ENCODE measurements around the gene CCDC188.

The CCDC188 gene

GRCh38 chr22:20116376-20116950, 34.4 kb downstream of the CCDC188 start:
- no peaks in the 10 kb centered on the region for H3K9me3 ChIP-seq
- H3K4me1 ChIP-seq, result peaks cover 54% of the 10 kb centered on the region
- TF ChIP-seq Cebpa-rat (IDR thresholded peaks at IDR 0.05), result no peak
- H3K4me2 ChIP-seq, result peak overlapping the region; percentile 97
- H4K20me1 ChIP-seq, result peaks cover 73% of the 10 kb centered on the region
- H3K27ac ChIP-seq, result peak overlapping the region; percentile 98
- H3K27me3 ChIP-seq, result no peaks in the 10 kb centered on the region
- H3K9ac ChIP-seq, result peak overlapping the region; percentile 97
- peaks cover 77% of the 10 kb centered on the region for H3K36me3 ChIP-seq
- peak overlapping the region; percentile 98 for H3K4me3 ChIP-seq

GRCh38 chr22:20115691-20116375, 35.0 kb downstream of the CCDC188 start, which contains the start of gene RANBP1:
Gene RANBP1 (plus strand): TSS chr22:20116104. CDS start chr22:20116185, 81 bp downstream.
- Histone ChIP-seq H3K4me1 (peaks cover 54% of the 10 kb centered on the region), H3K9me3 (no peaks in the 10 kb centered on the region), H3K4me2 (peak within 1 kb of the TSS; percentile 97), H3K36me3 (peaks cover 77% of the 10 kb centered on the region), H3K4me3 (peak within 1 kb of the TSS; percentile 98), H3K27me3 (no peaks in the 10 kb centered on the region), H3K27ac (peak within 1 kb of the TSS; percentile 98), H3K9ac (peak within 1 kb of the TSS; percentile 97), H4K20me1 (peaks cover 72% of the 10 kb centered on the region)
- TF ChIP-seq Cebpa-rat (IDR thresholded peaks at IDR 0.05), result no peak

GRCh38 chr22:20114506-20115475, 36.1 kb downstream of the CCDC188 start:
- peak overlapping the region; percentile 97 for H3K4me2 ChIP-seq
- H3K27ac ChIP-seq, result 0 out of 2 replicates have a peak overlapping the region, but pooled peaks have one; percentile 4
- H3K27me3 ChIP-seq, result no peaks in the 10 kb centered on the region
- H3K4me3 ChIP-seq, result no peak overlapping the region
- peaks cover 77% of the 10 kb centered on the region for H3K36me3 ChIP-seq
- TF ChIP-seq Cebpa-rat (IDR thresholded peaks at IDR 0.05), result no peak
- H3K4me1 ChIP-seq, result peaks cover 45% of the 10 kb centered on the region
- no peaks in the 10 kb centered on the region for H3K9me3 ChIP-seq
- peaks cover 72% of the 10 kb centered on the region for H4K20me1 ChIP-seq
- 0 out of 2 replicates have a peak overlapping the region, but pooled peaks have one; percentile 97 for H3K9ac ChIP-seq

- Histone ChIP-seq H3K27ac (no peak overlapping the region), H4K20me1 (peaks cover 72% of the 10 kb centered on the region), H3K9ac (0 out of 2 replicates have a peak overlapping the region, but pooled peaks have one; percentile 15), H3K4me1 (peaks cover 34% of the 10 kb centered on the region), H3K36me3 (peaks cover 77% of the 10 kb centered on the region), H3K27me3 (no peaks in the 10 kb centered on the region), H3K4me3 (no peak overlapping the region), H3K4me2 (no peak overlapping the region), H3K9me3 (no peaks in the 10 kb centered on the region)
- TF ChIP-seq Cebpa-rat (IDR thresholded peaks at IDR 0.05), result no peak
Measured at GRCh38 chr22:20113551-20114310, 37.1 kb downstream of the CCDC188 start.

- peak overlapping the region; percentile 64; the same call in 1 of the 2 replicates for H3K27ac ChIP-seq
- no peak for TF ChIP-seq Cebpa-rat (IDR thresholded peaks at IDR 0.05)
- peaks cover 73% of the 10 kb centered on the region for H4K20me1 ChIP-seq
- H3K36me3 ChIP-seq, result peaks cover 83% of the 10 kb centered on the region
- H3K4me3 ChIP-seq, result no peak overlapping the region
- peaks cover 30% of the 10 kb centered on the region for H3K4me1 ChIP-seq
- no peaks in the 10 kb centered on the region for H3K27me3 ChIP-seq
- H3K9me3 ChIP-seq, result no peaks in the 10 kb centered on the region
- no peak overlapping the region for H3K4me2 ChIP-seq
- peak overlapping the region; percentile 54 for H3K9ac ChIP-seq
Measured at GRCh38 chr22:20112623-20113511, 38.0 kb downstream of the CCDC188 start.

- H3K4me3 ChIP-seq, result no peak overlapping the region
- H3K27me3 ChIP-seq, result no peaks in the 10 kb centered on the region
- H3K36me3 ChIP-seq, result peaks cover 92% of the 10 kb centered on the region
- no peak for TF ChIP-seq Cebpa-rat (IDR thresholded peaks at IDR 0.05)
- H3K9ac ChIP-seq, result peak overlapping the region; percentile 54
- peak overlapping the region; percentile 43 for H3K4me2 ChIP-seq
- no peaks in the 10 kb centered on the region for H3K9me3 ChIP-seq
- peaks cover 80% of the 10 kb centered on the region for H4K20me1 ChIP-seq
- peaks cover 30% of the 10 kb centered on the region for H3K4me1 ChIP-seq
- peak overlapping the region; percentile 64 for H3K27ac ChIP-seq
Measured at GRCh38 chr22:20111689-20112622, 38.9 kb downstream of the CCDC188 start.

GRCh38 chr22:20111045-20111688, 39.7 kb downstream of the CCDC188 start:
- peaks cover 88% of the 10 kb centered on the region for H4K20me1 ChIP-seq
- no peak for TF ChIP-seq Cebpa-rat (IDR thresholded peaks at IDR 0.05)
- H3K27ac ChIP-seq, result peak overlapping the region; percentile 18; the same call in 1 of the 2 replicates
- no peaks in the 10 kb centered on the region for H3K27me3 ChIP-seq
- no peak overlapping the region for H3K4me3 ChIP-seq
- peaks cover 99% of the 10 kb centered on the region for H3K36me3 ChIP-seq
- no peak overlapping the region for H3K9ac ChIP-seq
- peak overlapping the region; percentile 43; the same call in 1 of the 2 replicates for H3K4me2 ChIP-seq
- H3K4me1 ChIP-seq, result peaks cover 27% of the 10 kb centered on the region
- H3K9me3 ChIP-seq, result no peaks in the 10 kb centered on the region

All from BLaER1 (cell line).